Measurements from ENCODE around the gene SUPT3H. TPM values are rescaled to one million over a fixed set of nuclear protein-coding genes. Genes with fewer than 3 reads are reported as not detected.

SUPT3H gene
- total RNA-seq, 4 donors from 2014 or later = 0.80 to 12.7 (median 3.0) TPM

DNA sequence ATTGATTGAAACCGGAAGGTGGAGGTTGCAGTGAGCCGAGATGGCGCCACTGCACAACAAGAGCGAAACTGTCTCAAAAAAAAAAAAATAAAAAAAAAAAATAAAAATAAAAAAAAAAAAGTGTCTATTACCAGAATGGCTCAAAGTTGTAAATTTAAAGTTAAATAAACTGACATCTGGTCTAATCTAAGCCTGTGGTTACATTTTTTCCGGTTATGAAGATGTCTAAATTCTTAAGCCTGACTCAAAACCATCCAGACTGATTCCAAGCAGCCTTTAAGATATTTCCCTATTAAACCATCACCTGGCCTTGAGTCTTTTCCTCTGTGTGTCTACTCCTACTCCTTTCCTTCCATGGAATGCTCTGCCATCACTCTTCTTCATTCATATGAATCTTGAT, 421.3 kb downstream of the SUPT3H start:
- Histone ChIP-seq H3K27me3 (no peaks in the 10 kb centered on the region), H3K4me3 (no peak overlapping the region), H3K27ac (no peak overlapping the region), H3K9me3 (no peaks in the 10 kb centered on the region), H3K4me1 (no peaks in the 10 kb centered on the region), H3K36me3 (no peaks in the 10 kb centered on the region)
- in situ Hi-C loops (cut with MboI; ENCODE audit: low pct_ligation_motif_present in 1 of 4, low pct_unique_long_range_greater_than_20kb in 1 of 4, low sequenced_read_pairs in 3 of 4) (no loop called here), intact Hi-C loops (cut with DNase I; ENCODE audit: low total_unique reads) (no loop called here)
- 75 to 96% methylated on average over 3 to 5 of the region's 5 CpGs for WGBS, 2 donors (ENCODE audit: low coverage in 1 of 2)
- no peak for DNase-seq
- no peak for TF ChIP-seq POLR2AphosphoS5 (IDR thresholded peaks at IDR 0.05)
- no peak for TF ChIP-seq EP300 (IDR thresholded peaks at IDR 0.05; ENCODE audit: low read depth)
- no peak for TF ChIP-seq POLR2A (IDR thresholded peaks at IDR 0.05)
- TF ChIP-seq, protein P1, sequence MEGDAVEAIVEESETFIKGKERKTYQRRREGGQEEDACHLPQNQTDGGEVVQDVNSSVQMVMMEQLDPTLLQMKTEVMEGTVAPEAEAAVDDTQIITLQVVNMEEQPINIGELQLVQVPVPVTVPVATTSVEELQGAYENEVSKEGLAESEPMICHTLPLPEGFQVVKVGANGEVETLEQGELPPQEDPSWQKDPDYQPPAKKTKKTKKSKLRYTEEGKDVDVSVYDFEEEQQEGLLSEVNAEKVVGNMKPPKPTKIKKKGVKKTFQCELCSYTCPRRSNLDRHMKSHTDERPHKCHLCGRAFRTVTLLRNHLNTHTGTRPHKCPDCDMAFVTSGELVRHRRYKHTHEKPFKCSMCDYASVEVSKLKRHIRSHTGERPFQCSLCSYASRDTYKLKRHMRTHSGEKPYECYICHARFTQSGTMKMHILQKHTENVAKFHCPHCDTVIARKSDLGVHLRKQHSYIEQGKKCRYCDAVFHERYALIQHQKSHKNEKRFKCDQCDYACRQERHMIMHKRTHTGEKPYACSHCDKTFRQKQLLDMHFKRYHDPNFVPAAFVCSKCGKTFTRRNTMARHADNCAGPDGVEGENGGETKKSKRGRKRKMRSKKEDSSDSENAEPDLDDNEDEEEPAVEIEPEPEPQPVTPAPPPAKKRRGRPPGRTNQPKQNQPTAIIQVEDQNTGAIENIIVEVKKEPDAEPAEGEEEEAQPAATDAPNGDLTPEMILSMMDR (IDR thresholded peaks at IDR 0.05) = no peak

- in situ Hi-C loops (cut with MboI; ENCODE audit: low pct_ligation_motif_present in 1 of 4, low pct_unique_long_range_greater_than_20kb in 1 of 4, low sequenced_read_pairs in 3 of 4) (no loop called here), intact Hi-C loops (cut with DNase I; ENCODE audit: low total_unique reads) (no loop called here)
- Histone ChIP-seq H3K4me3 (no peak overlapping the region), H3K9me3 (peaks cover 0 to 3% of the 10 kb centered on the region in 2 donors), H3K36me3 (no peaks in the 10 kb centered on the region), H3K27me3 (no peaks in the 10 kb centered on the region), H3K4me1 (no peaks in the 10 kb centered on the region), H3K27ac (no peak overlapping the region)
- WGBS, 2 donors (ENCODE audit: low coverage in 1 of 2) = 92 to 94% methylated on average over 2 to 11 of the region's 11 CpGs
- DNase-seq = no peak
- TF ChIP-seq EP300 (IDR thresholded peaks at IDR 0.05; ENCODE audit: low read depth) (no peak), POLR2AphosphoS5 (IDR thresholded peaks at IDR 0.05) (no peak)
These were observed 422.6 kb downstream of the SUPT3H start for GRCh38 chr6:44955145-44955544.

GRCh38 chr6:44954281-44954680, 423.5 kb downstream of the SUPT3H start:
- DNase-seq = no peak
- H3K4me1 ChIP-seq = no peaks in the 10 kb centered on the region
- no peaks in the 10 kb centered on the region for H3K27me3 ChIP-seq
- in situ Hi-C loops (cut with MboI; ENCODE audit: low pct_ligation_motif_present in 1 of 4, low pct_unique_long_range_greater_than_20kb in 1 of 4, low sequenced_read_pairs in 3 of 4) = no loop called here
- H3K36me3 ChIP-seq = no peaks in the 10 kb centered on the region
- no peak overlapping the region for H3K27ac ChIP-seq
- TF ChIP-seq POLR2AphosphoS5 (IDR thresholded peaks at IDR 0.05) (no peak), POLR2A (IDR thresholded peaks at IDR 0.05) (no peak), EP300 (IDR thresholded peaks at IDR 0.05; ENCODE audit: low read depth) (no peak)
- TF ChIP-seq, protein P1 (IDR thresholded peaks at IDR 0.05) = no peak
- H3K4me3 ChIP-seq = no peak overlapping the region
- H3K9me3 ChIP-seq = peaks cover 3 to 10% of the 10 kb centered on the region in 2 donors
- intact Hi-C loops (cut with DNase I; ENCODE audit: low total_unique reads) = no loop called here
- 95 to 96% methylated on average over 4 of the region's 4 CpGs for WGBS, 2 donors (ENCODE audit: low coverage in 1 of 2)

GRCh38 chr6:44951253-44951747, 426.4 kb downstream of the SUPT3H start:
- intact Hi-C loops (cut with DNase I; ENCODE audit: low total_unique reads) = no loop called here
- 96% methylated on average over 2 of the region's 2 CpGs; no CpG with 5 or more reads in 1 of the 2 donors for WGBS, 2 donors (ENCODE audit: low coverage in 1 of 2)

More at GRCh38 chr6:44951253-44951747, 426.4 kb downstream of the SUPT3H start:
- Histone ChIP-seq H3K27me3 (no peaks in the 10 kb centered on the region), H3K27ac (no peak overlapping the region), H3K9me3 (peaks cover 3 to 11% of the 10 kb centered on the region in 2 donors), H3K36me3 (no peaks in the 10 kb centered on the region), H3K4me1 (no peaks in the 10 kb centered on the region), H3K4me3 (no peak overlapping the region)
- TF ChIP-seq EP300 (IDR thresholded peaks at IDR 0.05; ENCODE audit: low read depth) (no peak), POLR2A (IDR thresholded peaks at IDR 0.05) (no peak), POLR2AphosphoS5 (IDR thresholded peaks at IDR 0.05) (no peak)
- TF ChIP-seq, protein P1 (IDR thresholded peaks at IDR 0.05) = no peak
- DNase-seq = no peak
- in situ Hi-C loops (cut with MboI; ENCODE audit: low pct_ligation_motif_present in 1 of 4, low pct_unique_long_range_greater_than_20kb in 1 of 4, low sequenced_read_pairs in 3 of 4) = no loop called here

All from transverse colon (tissue), 4 donors.